K562 (cell line): ENCODE data around the gene WDR31. TPM values are rescaled to one million over a fixed set of nuclear protein-coding genes. Genes with fewer than 3 reads are reported as not detected.

ENCODE experiments used
- ATAC-seq: fragments of 200-7000 bp; cut with Tn5 transposase; 3 replicates; pipeline ENCODE4 v1.9.1; 2020; ENCODE audit warnings: moderate library complexity
- BruUV-seq: library from RNA; stranded (reverse); fragments of 400-500 nt; replicated peaks from 2 replicates; lab custom pipeline; 2021; lab: Mats Ljungman, UMichigan
- CTCF ChIA-PET: fragments of 300-600 bp; formaldehyde crosslinking; extraction: SDS; loops from one replicate; lab custom pipeline; 2021; ENCODE audit warnings: low intra/inter-chr PET ratio; lab: Yijun Ruan, JAX
- POLR2A ChIA-PET: fragments of 300-600, 350-650 bp; sonication (Branson Sonifier 250); formaldehyde crosslinking; extraction: SDS; loops from one replicate; lab custom pipeline; 2021; ENCODE audit warnings: antibody characterized with exemption, inconsistent platforms; lab: Yijun Ruan, JAX
- DNase-seq, 4 experiments: peaks; one replicate each; pipeline versions ENCODE4 v3.0.0 to v3.0.0-alpha.2; 2011 to 2018; ENCODE audit warnings: low spot score in 3 of 4, mixed read lengths in 3 of 4; ENCODE audit errors: extremely low read depth in 1 of 4
- FAIRE-seq: peaks from 2 replicates; lab custom pipeline; 2011; peaks lifted over from hg19 to GRCh38; lab: Jason Lieb, UNC
- H2AFZ ChIP-seq: 2 replicates; pipeline ENCODE4 v1.6.0; 2011; ENCODE audit warnings: low read depth, low read length, control low read depth, inconsistent platforms
- H3K27ac ChIP-seq: fragments of 200-600 bp; 3 replicates; pipeline ENCODE4 v1.8.0; 2011; ENCODE audit warnings: low read depth, mild to moderate bottlenecking, control low read depth, inconsistent platforms, low read length, moderate library complexity, mixed read lengths; ENCODE audit errors: extremely low read depth
- H3K27me3 ChIP-seq, 2 experiments: fragments of 300-600 bp in 1 of 2; 2 replicates in 1 of 2; 3 replicates in 1 of 2; pipeline versions ENCODE4 v1.6.0 to v1.8.0; 2011; ENCODE audit warnings: inconsistent platforms in 2 of 2, low read length in 2 of 2, mild to moderate bottlenecking in 1 of 2, mixed read lengths in 1 of 2, moderate library complexity in 1 of 2; ENCODE audit not compliant: control insufficient read depth in 2 of 2, insufficient read depth in 2 of 2
- H3K36me3 ChIP-seq: fragments of 300-600 bp; 3 replicates; pipeline ENCODE4 v1.8.0; 2011; ENCODE audit warnings: mild to moderate bottlenecking, low read length, inconsistent platforms; ENCODE audit not compliant: control insufficient read depth, insufficient read depth
- H3K4me1 ChIP-seq, 2 experiments: fragments of 200-600 bp in 1 of 2; replicated peaks in 1 of 2; 2 replicates in 1 of 2; 3 replicates in 1 of 2; pipeline versions ENCODE4 v1.5.1 to v1.8.0; 2011; ENCODE audit warnings: inconsistent platforms in 2 of 2, low read length in 2 of 2, mild to moderate bottlenecking in 1 of 2, mixed read lengths in 1 of 2, moderate library complexity in 1 of 2; ENCODE audit not compliant: control insufficient read depth in 2 of 2, insufficient read depth in 2 of 2
- H3K4me2 ChIP-seq: 2 replicates; pipeline ENCODE4 v1.6.1; 2011; ENCODE audit warnings: low read length, control low read depth, inconsistent platforms, mixed read lengths; ENCODE audit not compliant: insufficient read depth
- H3K4me3 ChIP-seq: fragments of 200-600 bp; sonication (generic), shearing (Covaris generic); 2 replicates; pipeline ENCODE4 v1.5.1; 2016; ENCODE audit warnings: control low read depth, inconsistent platforms
- H3K79me2 ChIP-seq: fragments of 200-600 bp; 3 replicates; pipeline ENCODE4 v1.8.0; 2011; ENCODE audit warnings: low read length, inconsistent platforms; ENCODE audit not compliant: control insufficient read depth, insufficient read depth
- H3K9ac ChIP-seq, 2 experiments: 2 replicates each; pipeline versions ENCODE4 v1.6.0 to v1.6.1; 2011; ENCODE audit warnings: low read depth in 2 of 2, low read length in 2 of 2, control low read depth in 1 of 2, inconsistent platforms in 1 of 2, mild to moderate bottlenecking in 1 of 2, mixed read lengths in 1 of 2; ENCODE audit not compliant: insufficient read depth in 1 of 2
- H3K9me1 ChIP-seq: one replicate; pipeline ENCODE4 v1.6.0; 2011; ENCODE audit warnings: inconsistent platforms, mild to moderate bottlenecking, low read length, moderate library complexity; ENCODE audit not compliant: control insufficient read depth, insufficient read depth
- H3K9me3 ChIP-seq: replicated peaks from 2 replicates; pipeline ENCODE4 v1.5.1; 2011; ENCODE audit warnings: low read depth, low read length, inconsistent platforms; ENCODE audit not compliant: control insufficient read depth, insufficient read depth
- H4K20me1 ChIP-seq: replicated peaks from 2 replicates; pipeline ENCODE4 v1.6.1; 2011; ENCODE audit warnings: low read length, inconsistent platforms, mixed read lengths; ENCODE audit not compliant: control insufficient read depth, insufficient read depth
- BACH1 ChIP-seq: fragments of 200-800 bp; sonication (Bioruptor generic); IDR thresholded peaks from 2 replicates; pipeline ENCODE4 v1.6.1; 2016; ENCODE audit warnings: missing genetic modification characterization, missing compliant biosample characterization
- BCOR ChIP-seq: fragments of 450-650 bp; IDR thresholded peaks from 2 replicates; pipeline ENCODE4 v1.6.1; 2016
- BRD9 ChIP-seq: fragments of 450-650 bp; IDR thresholded peaks from 2 replicates; pipeline ENCODE4 v1.6.1; 2018; ENCODE audit warnings: low read depth; ENCODE audit not compliant: partially characterized antibody
- CREBBP ChIP-seq: IDR thresholded peaks from one replicate; pipeline ENCODE4 v1.6.1; 2012; ENCODE audit warnings: low read depth, mild to moderate bottlenecking, control low read depth, inconsistent platforms, low read length
- HNRNPK ChIP-seq: fragments of 200-400 bp; formaldehyde crosslinking; IDR thresholded peaks from one replicate; pipeline ENCODE4 v1.6.1; 2018; ENCODE audit warnings: mild to moderate bottlenecking, low read depth, low read length; ENCODE audit not compliant: poor library complexity, severe bottlenecking
- KLF10 ChIP-seq: fragments of 250-450 bp; sonication (Bioruptor Pico); IDR thresholded peaks from 2 replicates; pipeline ENCODE4 v1.6.1; 2021; ENCODE audit warnings: matching md5 sums
- PCBP1 ChIP-seq: fragments of 200-400 bp; formaldehyde crosslinking; IDR thresholded peaks from 2 replicates; pipeline ENCODE4 v1.6.1; 2018; ENCODE audit warnings: mild to moderate bottlenecking, low read depth, low read length; ENCODE audit not compliant: poor library complexity, severe bottlenecking
- PCBP2 ChIP-seq: fragments of 200-400 bp; formaldehyde crosslinking; IDR thresholded peaks from 2 replicates; pipeline ENCODE4 v1.6.1; 2018; ENCODE audit warnings: low read length, low read depth, mild to moderate bottlenecking, moderate library complexity; ENCODE audit not compliant: poor library complexity, severe bottlenecking
- POLR2A ChIP-seq: fragments of 450-650 bp; conservative IDR thresholded peaks from 2 replicates; pipeline ENCODE4 v1.6.1; 2016
- PURB ChIP-seq: sonication (generic); formaldehyde crosslinking; IDR thresholded peaks from 2 replicates; pipeline ENCODE4 v1.9.0; 2021; ENCODE audit warnings: low read depth, mild to moderate bottlenecking, missing genetic modification reagents
- RBM22 ChIP-seq: fragments of 200-400 bp; formaldehyde crosslinking; IDR thresholded peaks from 2 replicates; pipeline ENCODE4 v1.6.1; 2018; ENCODE audit warnings: low read length, low read depth; ENCODE audit not compliant: poor library complexity, severe bottlenecking
- RFX5 ChIP-seq: IDR thresholded peaks from 2 replicates; pipeline ENCODE4 v1.6.1; 2011; ENCODE audit warnings: low read depth, mild to moderate bottlenecking, improper control_type of control experiment, low read length
- SIRT6 ChIP-seq: IDR thresholded peaks from one replicate; pipeline ENCODE4 v1.6.1; 2012; ENCODE audit warnings: low read depth, mild to moderate bottlenecking, control low read depth, inconsistent platforms, low read length, moderate library complexity
- ZNF354B ChIP-seq: fragments of 250-450 bp; sonication (Bioruptor Pico); IDR thresholded peaks from 2 replicates; pipeline ENCODE4 v1.4.0; 2020
- ZNF639 ChIP-seq, 2 experiments: fragments of 200-800 bp in 1 of 2; sonication (Bioruptor generic) in 1 of 2; sonication (generic) in 1 of 2; formaldehyde crosslinking in 1 of 2; IDR thresholded peaks in 1 of 2; conservative IDR thresholded peaks in 1 of 2; 2 replicates each; pipeline versions ENCODE4 v1.5.0 to v1.6.1; 2016 to 2020; ENCODE audit warnings: missing compliant biosample characterization in 1 of 2, missing genetic modification characterization in 1 of 2, missing genetic modification reagents in 1 of 2
- WGBS: fragments of 100-300 bp; shearing (Covaris generic); methylation state at CpG from one replicate; pipeline ENCODE4 v1.1.6; 2016; ENCODE audit warnings: low coverage, mixed read lengths; ENCODE audit not compliant: insufficient coverage; ENCODE audit errors: missing lambda C conversion rate; 5-methylcytosine and 5-hydroxymethylcytosine counted together
- in situ Hi-C: fragments of 300-500 bp; cut with MboI; formaldehyde crosslinking; loops from 4 replicates; pipeline ENCODE4 v1.15.0; 2018; ENCODE audit warnings: inconsistent platforms, mixed read lengths
- intact Hi-C: fragments of 100-400 bp; cut with micrococcal nuclease; formaldehyde crosslinking; loops from 2 replicates; pipeline ENCODE4 v1.14.2; 2022
- polyA plus RNA-seq, 8 experiments: library from polyadenylated mRNA; depleted of rRNA in 4 of 8; stranded (reverse) in 5 of 8; unstranded in 3 of 8; fragments of >200 nt; fragmentation: Nextera tagmentation in 2 of 8; fragmentation: Illumina TruSeq in 1 of 8; extraction: Ambion mirVana in 2 of 8; extraction: Trizol in 1 of 8; gene quantifications; 2 replicates each; pipeline versions ENCODE4 v1.2.1 to v1.2.3, GENCODE V29; 2011 to 2014; ENCODE audit warnings: inconsistent platforms in 1 of 8, missing spikeins in 1 of 8
- total RNA-seq, 7 experiments: library from RNA; depleted of rRNA in 6 of 7; stranded (reverse); fragments of >200 nt in 6 of 7; fragmentation: Illumina TruSeq in 2 of 7; extraction: Trizol in 2 of 7; gene quantifications; 2 replicates each; pipeline versions ENCODE4 v1.2.1 to v1.2.3, GENCODE V29; 2011 to 2021; ENCODE audit warnings: low replicate concordance in 1 of 7

Gene WDR31
- total and polyA plus RNA-seq, 9 of the 15 experiments (the other 6 are each of a cell fraction or from before 2014, with no cell fraction given): 0.35 to 1.8 (median 0.95) TPM

- Histone ChIP-seq H3K9ac (no peak overlapping the region), H3K9me3 (no peaks in the 10 kb centered on the region), H3K4me3 (no peak overlapping the region), H3K9me1 (no peaks in the 10 kb centered on the region), H3K27ac (no peak overlapping the region), H3K36me3 (no peaks in the 10 kb centered on the region), H4K20me1 (no peaks in the 10 kb centered on the region), H2AFZ (no peak overlapping the region), H3K4me2 (no peak overlapping the region), H3K27me3 (peaks cover 8% of the 10 kb centered on the region in 2 experiments; a peak in 4 of 5 replicates), H3K79me2 (no peaks in the 10 kb centered on the region), H3K4me1 (peaks cover 4 to 7% of the 10 kb centered on the region in 2 experiments; a peak in 4 of 5 replicates)
- FAIRE-seq: no peak
- DNase-seq: no peak
- ChIA-PET CTCF (no interaction called here), POLR2A (no interaction called here)
- in situ Hi-C loops (loop anchor here (10.0 kb wide), 1 partner anchor 348 kb away; no protein-coding TSS in a partner anchor), intact Hi-C loops (loop anchor here (10.0 kb wide), 1 partner anchor 348 kb away; no protein-coding TSS in a partner anchor)
- no peak for ATAC-seq
- no TSS peak for BruUV-seq
- WGBS: 0% methylated on average over 1 of the region's 1 CpG
- TF ChIP-seq ZNF354B (CRISPR knock-in tag) (no peak), RFX5 (no peak), KLF10 (CRISPR knock-in tag) (no peak), BRD9 (no peak), BACH1 (no peak), HNRNPK (peak; percentile 67), BCOR (no peak), RBM22 (no peak), CREBBP (no peak), POLR2A (no peak), PCBP1 (peak; percentile 34), SIRT6 (no peak), ZNF639 (CRISPR knock-in tag; conservative IDR thresholded peaks at IDR 0.05 in 1 of 2, IDR thresholded peaks at IDR 0.05 in 1 of 2) (no peak), PCBP2 (peak; percentile 60), PURB (CRISPR knock-in tag) (no peak)
Observed at GRCh38 chr9:113306566-113306965, 33.5 kb downstream of the WDR31 start.
